ENCODE data around the gene SPCS2.
"Not testable (repeated sequence)": the region's sequence is repeated elsewhere in the genome, so short reads cannot be mapped to it uniquely, and the experiment has no call there.

The SPCS2 gene

GRCh38 chr11:75004215-75004614 is 55.1 kb downstream of the SPCS2 start:
- DNase-seq, result no peak

GRCh38 chr11:75011357-75011756 is 62.3 kb downstream of the SPCS2 start:
- no peak for DNase-seq

DNA sequence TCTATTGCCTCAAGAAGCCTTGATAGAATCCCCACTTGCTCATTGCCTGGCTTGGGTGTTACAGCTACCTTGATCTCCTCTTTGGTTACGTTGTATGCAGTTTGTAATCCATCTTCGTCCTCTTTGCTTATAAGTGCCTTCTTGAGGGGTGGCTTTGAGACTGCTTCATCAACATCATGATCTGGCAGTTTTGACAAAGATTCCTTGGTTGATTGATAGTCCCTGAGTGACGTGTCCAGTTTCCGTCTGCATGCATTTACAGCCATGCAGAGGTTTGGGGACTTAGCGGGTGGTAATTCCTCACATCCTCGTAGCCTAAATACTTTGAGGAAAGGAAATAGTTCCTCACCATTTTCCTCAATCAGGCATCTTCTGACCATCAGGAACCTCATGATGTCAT is 62.8 kb downstream of the SPCS2 start:
- DNase-seq, result no peak

DNA sequence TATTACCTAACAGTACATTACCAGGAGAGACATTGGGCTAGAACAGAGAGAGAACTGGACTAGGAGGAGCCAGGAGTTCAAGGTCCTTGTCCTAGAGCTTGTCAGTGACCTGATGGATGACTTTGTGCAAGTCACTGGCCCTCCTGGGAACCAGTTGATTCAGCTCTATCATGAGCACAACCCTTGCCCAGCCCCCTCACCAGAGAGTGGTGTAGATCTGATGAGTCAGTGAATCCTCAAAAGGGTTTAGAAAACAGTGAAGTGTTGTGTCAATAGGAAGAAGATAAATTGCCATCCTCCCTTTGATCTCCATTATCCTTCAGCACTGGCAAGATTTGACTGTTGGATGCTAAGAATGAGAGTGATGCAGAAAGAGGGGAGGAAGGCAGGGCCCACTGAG is 64.0 kb downstream of the SPCS2 start:
- no peak for DNase-seq

DNA sequence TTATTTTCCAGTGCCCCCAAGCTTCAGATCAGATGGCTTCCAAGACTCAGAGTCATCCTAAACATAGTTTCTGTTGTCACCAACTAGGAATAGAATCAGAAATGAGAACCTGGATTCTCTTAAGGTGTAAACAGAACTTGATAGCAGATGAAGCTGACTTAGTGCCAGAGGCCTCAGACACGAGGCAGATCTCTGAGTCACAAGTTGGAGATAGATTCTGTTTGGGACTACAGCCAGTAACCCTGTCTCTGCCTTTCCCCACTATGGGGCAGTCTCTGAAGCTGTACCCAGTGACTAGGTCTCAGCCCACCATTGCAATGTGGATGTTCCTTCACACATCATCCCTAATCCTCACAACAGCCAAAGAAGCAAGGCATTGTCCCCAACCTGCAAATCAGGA is 65.1 kb downstream of the SPCS2 start:
- no peak for DNase-seq

DNA sequence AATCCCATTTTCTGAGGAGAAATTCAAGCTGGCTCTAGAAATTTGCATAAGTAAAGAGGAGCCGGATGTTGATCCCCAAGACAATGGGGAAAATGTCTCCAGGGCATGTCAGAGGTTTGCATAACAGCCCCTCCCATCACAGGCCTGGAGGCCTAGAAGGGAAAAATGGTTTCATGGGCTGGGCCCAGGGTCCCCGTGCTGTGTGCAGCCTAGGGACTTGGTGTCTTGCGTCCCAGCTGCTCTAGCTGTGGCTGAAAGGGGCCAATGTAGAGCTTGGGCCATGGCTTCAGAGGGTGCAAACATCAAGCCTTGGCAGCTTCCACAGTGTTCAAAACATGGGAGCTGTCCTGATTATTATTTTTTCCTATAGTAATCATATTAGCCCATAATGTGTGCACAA is 70.1 kb downstream of the SPCS2 start:
- not testable (repeated sequence) for DNase-seq

DNA sequence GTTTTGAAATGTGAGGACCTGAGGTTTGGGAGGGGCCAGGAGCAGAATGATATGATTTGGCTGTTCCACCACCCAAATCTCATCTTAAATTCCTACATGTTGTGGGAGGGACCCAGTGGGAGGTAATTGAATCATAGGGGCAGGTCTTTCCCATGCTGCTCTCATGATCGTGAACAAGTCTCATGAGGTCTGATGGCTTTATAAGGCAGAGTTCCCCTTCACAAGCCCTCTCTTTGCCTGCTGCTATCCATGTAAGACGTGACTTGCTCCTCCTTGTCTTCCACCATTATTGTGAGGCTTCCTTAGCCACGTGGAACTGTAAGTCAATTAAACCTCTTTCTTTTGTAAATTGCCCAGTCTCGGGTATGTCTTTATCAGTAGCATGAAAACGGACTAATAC is 71.3 kb downstream of the SPCS2 start:
- not testable (repeated sequence) for DNase-seq

DNA sequence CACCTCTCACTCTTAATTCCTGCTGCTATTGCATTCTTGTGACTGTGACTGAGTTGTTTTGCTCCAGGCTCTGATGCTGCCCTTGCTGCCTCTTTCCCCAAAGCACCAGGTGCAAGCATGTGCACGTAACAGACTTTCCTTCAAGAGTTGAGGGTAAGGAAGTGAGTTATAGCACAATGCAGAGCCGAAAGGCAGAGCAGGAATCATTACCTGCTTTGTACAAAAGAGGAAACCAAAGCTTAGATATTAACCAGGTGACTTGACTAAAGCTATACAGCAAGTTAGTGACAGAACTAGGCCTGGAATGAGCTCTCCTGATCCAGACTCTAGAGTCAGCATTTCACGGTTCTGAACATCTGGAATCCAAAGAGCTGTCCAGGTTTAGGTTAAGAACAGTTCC is 73.2 kb downstream of the SPCS2 start:
- DNase-seq, result no peak

DNA sequence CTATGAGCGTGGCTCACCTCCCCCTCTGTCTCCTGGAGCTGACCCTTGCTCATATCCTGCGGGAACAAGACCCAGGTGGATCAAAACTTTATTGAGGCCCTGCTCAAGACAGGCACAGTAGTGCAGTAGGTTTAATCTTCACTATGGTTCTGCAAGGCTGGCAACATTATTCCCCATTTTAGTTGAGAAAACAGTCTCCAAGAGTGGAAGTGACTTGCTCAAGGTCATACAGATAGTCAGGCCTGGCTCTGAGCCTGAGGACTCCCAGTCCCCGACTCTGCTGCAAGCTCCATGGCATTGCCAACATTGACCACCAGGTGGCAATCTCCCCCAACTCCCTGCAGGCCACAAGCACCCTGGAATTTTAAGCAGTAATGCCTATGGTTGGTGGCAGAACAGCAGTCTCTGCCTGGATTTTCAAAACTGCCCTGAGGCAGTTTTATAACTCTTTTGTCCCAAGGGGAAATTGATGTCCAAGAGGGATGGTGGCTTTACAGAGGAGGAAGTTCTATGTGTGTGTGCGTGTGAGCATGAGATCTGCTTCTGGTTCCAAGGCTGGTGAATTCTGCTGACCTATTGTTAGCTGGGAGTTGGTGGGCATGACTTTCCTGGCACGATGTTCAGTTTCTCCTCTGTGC is 73.8 kb downstream of the SPCS2 start:
- DNase-seq, result peak; percentile 75

DNA sequence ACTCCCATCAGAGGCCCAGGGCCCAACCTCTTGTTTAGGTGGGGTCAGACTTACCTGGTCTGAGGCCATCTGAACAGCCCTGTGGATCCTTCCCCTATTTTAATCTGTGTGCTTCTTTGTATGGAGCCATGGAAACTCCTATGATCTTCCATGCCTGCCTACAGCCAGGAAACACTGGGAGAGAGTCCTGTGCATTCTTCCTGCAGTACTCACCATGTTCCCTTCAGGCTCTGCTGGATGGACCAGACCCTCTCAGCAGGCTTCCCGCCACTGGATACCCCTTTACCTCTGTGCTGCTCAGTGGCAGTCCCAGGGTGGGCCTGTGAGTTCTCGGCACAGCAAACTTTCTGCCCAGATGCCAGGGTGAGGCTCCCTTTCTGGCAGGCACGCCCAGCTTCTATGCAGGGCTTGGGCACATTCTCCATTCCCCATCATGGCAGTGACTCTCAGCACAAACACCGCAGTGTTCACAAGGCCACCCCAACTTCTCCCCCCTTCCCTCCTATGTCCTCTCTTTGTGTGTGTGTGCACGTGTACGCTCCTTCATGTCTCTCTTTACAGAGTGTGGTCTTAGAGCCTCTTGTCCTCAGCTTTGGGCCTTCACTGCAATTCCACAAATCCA is 74.5 kb downstream of the SPCS2 start:
- DNase-seq, result no peak

DNA sequence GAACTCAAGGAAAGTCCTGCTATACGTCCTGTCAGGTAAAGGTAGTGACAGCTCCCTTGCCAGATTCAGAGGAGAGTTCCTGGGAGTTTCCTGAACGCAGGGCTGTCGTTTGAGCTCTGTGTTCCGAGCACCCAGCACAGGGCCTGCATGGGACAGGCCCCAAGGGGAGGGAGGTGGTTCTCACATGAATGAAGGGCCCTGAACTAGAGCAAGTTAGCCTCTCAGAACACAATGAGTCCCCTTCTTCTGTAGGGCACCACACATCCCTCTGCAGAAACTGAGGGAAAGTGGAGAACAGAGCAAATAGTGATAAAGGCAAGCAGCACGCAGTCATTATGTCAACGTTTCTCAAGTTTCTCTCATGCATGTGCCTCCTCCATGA is 75.0 kb downstream of the SPCS2 start:
- no peak for DNase-seq

DNA sequence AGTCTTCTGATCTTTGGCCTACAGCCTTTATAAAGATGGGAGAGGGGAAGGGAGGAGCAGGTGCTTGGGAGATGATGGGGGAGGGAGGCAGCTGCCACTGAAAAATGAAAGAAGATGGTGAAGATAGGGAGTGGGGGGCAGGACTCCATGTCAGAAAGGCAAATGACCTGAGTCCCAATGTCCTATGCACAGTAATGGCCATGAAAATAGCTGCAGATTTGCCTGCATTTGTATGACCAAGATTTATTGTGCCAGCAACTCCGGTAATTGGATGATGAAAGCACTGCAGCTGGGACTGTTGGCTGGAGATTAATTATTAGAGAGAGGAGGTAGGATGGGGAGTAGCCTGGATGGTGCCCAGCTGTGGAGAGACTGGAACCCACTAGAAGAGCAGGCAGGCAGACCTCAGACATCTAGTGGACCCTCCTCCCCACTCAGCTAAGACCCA is 75.7 kb downstream of the SPCS2 start:
- no peak for DNase-seq

DNA sequence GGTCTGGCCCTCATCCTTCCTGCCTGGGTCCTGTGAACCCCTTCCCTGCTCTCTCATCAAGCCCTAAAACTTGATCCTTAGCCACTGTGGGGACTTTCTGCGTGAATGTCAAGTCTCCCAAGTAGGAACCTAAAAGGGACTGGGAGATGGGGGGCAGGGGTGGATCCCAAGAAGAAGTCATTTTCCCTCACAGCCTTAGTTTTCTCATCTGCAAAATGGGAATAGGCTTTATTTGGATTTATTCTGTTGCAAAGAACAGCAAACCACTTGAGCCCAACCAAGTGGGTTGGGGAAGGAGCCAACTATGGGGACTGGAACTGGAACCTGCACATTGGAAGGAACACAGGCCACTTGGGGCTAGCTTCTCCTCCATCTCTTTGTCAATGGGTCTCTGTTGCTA is 76.5 kb downstream of the SPCS2 start:
- no peak for DNase-seq

- DNase-seq, result no peak
Observed at GRCh38 chr11:75028321-75028720, 79.3 kb downstream of the SPCS2 start.
